Thoracic aorta (tissue), 2 donors: ENCODE data around the gene UVRAG. TPM values are rescaled to one million over a fixed set of nuclear protein-coding genes. Genes with fewer than 3 reads are reported as not detected.

Experiments
- ATAC-seq: fragments of 150-250 bp; one replicate; pipeline ENCODE4 v1.8.0; 2017; ENCODE audit warnings: low read depth; ENCODE audit not compliant: insufficient number of reproducible peaks, low FRiP score
- DNase-seq: peaks from one replicate; pipeline ENCODE4 v3.0.0-alpha.2; 2020; ENCODE audit warnings: low spot score
- H3K27ac ChIP-seq, 2 donors: fragments of 200-600 bp; sonication (generic); 1 replicate in 1 of 2; 2 replicates in 1 of 2; pipeline ENCODE4 v1.5.1; 2016; ENCODE audit warnings: mild to moderate bottlenecking in 2 of 2, moderate library complexity in 2 of 2
- H3K27me3 ChIP-seq: fragments of 200-600 bp; sonication (generic); replicated peaks from 2 replicates; pipeline ENCODE4 v1.6.0; 2016; ENCODE audit warnings: mild to moderate bottlenecking; ENCODE audit not compliant: insufficient read depth
- H3K36me3 ChIP-seq: fragments of 200-600 bp; sonication (generic); one replicate; pipeline ENCODE4 v1.5.1; 2016
- H3K4me1 ChIP-seq, 2 donors: fragments of 200-600 bp; sonication (generic); 1 replicate in 1 of 2; 2 replicates in 1 of 2; pipeline versions ENCODE4 v1.5.1 to v1.6.0; 2016; ENCODE audit warnings: low read depth in 2 of 2, mild to moderate bottlenecking in 1 of 2; ENCODE audit not compliant: control insufficient read depth in 1 of 2
- H3K4me3 ChIP-seq: fragments of 200-600 bp; sonication (generic); 2 replicates; pipeline ENCODE4 v1.5.1; 2016; ENCODE audit warnings: mild to moderate bottlenecking
- H3K9me3 ChIP-seq: fragments of 200-600 bp; sonication (generic); 2 replicates; pipeline ENCODE4 v1.5.1; 2016
- CTCF ChIP-seq: fragments of 200-600 bp; sonication (generic); IDR thresholded peaks from one replicate; pipeline ENCODE4 v1.5.1; 2019; ENCODE audit warnings: antibody characterized with exemption
- total RNA-seq, 2 donors: library from RNA; depleted of rRNA; stranded (reverse); fragments of >200 nt; gene quantifications; one replicate each; pipeline versions ENCODE4 v1.1.0 to v1.2.3, GENCODE V29; 2016

UVRAG gene
- total RNA-seq, 2 donors from 2014 or later, result 20.4 to 27.7 TPM

- no peak for ATAC-seq
- no peaks in the 10 kb centered on the region for H3K27me3 ChIP-seq
- TF ChIP-seq CTCF, result no peak
- no peaks in the 10 kb centered on the region for H3K9me3 ChIP-seq
- no peak for DNase-seq
- H3K27ac ChIP-seq, result no peak overlapping the region
- H3K4me1 ChIP-seq, result no peaks in the 10 kb centered on the region
- no peaks in the 10 kb centered on the region for H3K36me3 ChIP-seq
- H3K4me3 ChIP-seq, result no peak overlapping the region
Observed at GRCh38 chr11:75981546-75981945, 166.5 kb downstream of the UVRAG start.

GRCh38 chr11:75982309-75982708 is 167.3 kb downstream of the UVRAG start:
- Histone ChIP-seq H3K9me3 (no peaks in the 10 kb centered on the region), H3K4me3 (no peak overlapping the region), H3K36me3 (no peaks in the 10 kb centered on the region), H3K27ac (no peak overlapping the region), H3K4me1 (no peaks in the 10 kb centered on the region), H3K27me3 (no peaks in the 10 kb centered on the region)
- DNase-seq (no peak), ATAC-seq (no peak)
- TF ChIP-seq CTCF, result no peak

GRCh38 chr11:75986966-75987365 is 172.0 kb downstream of the UVRAG start:
- Histone ChIP-seq H3K27ac (no peak overlapping the region), H3K27me3 (no peaks in the 10 kb centered on the region), H3K4me1 (no peaks in the 10 kb centered on the region), H3K9me3 (no peaks in the 10 kb centered on the region), H3K4me3 (no peak overlapping the region), H3K36me3 (no peaks in the 10 kb centered on the region)
- ATAC-seq (no peak), DNase-seq (no peak)
- TF ChIP-seq CTCF, result no peak

GRCh38 chr11:75993126-75993525 is 178.1 kb downstream of the UVRAG start:
- no peaks in the 10 kb centered on the region for H3K4me1 ChIP-seq
- no peak for ATAC-seq
- TF ChIP-seq CTCF, result no peak

GRCh38 chr11:75994616-75995015 is 179.6 kb downstream of the UVRAG start:
- ATAC-seq (no peak), DNase-seq (no peak)
- Histone ChIP-seq H3K27ac (no peak overlapping the region), H3K36me3 (no peaks in the 10 kb centered on the region), H3K27me3 (no peaks in the 10 kb centered on the region), H3K9me3 (no peaks in the 10 kb centered on the region), H3K4me1 (no peaks in the 10 kb centered on the region), H3K4me3 (no peak overlapping the region)
- no peak for TF ChIP-seq CTCF

More at GRCh38 chr11:75993126-75993525, 178.1 kb downstream of the UVRAG start:
- no peaks in the 10 kb centered on the region for H3K36me3 ChIP-seq
- H3K27ac ChIP-seq, result no peak overlapping the region
- H3K4me3 ChIP-seq, result no peak overlapping the region
- H3K27me3 ChIP-seq, result no peaks in the 10 kb centered on the region
- H3K9me3 ChIP-seq, result no peaks in the 10 kb centered on the region
- no peak for DNase-seq
